Measurements from ENCODE around the gene EPN2.
A peak's percentile ranks its signal among the peaks of the same experiment; 100 is the strongest.

Gene EPN2

DNA sequence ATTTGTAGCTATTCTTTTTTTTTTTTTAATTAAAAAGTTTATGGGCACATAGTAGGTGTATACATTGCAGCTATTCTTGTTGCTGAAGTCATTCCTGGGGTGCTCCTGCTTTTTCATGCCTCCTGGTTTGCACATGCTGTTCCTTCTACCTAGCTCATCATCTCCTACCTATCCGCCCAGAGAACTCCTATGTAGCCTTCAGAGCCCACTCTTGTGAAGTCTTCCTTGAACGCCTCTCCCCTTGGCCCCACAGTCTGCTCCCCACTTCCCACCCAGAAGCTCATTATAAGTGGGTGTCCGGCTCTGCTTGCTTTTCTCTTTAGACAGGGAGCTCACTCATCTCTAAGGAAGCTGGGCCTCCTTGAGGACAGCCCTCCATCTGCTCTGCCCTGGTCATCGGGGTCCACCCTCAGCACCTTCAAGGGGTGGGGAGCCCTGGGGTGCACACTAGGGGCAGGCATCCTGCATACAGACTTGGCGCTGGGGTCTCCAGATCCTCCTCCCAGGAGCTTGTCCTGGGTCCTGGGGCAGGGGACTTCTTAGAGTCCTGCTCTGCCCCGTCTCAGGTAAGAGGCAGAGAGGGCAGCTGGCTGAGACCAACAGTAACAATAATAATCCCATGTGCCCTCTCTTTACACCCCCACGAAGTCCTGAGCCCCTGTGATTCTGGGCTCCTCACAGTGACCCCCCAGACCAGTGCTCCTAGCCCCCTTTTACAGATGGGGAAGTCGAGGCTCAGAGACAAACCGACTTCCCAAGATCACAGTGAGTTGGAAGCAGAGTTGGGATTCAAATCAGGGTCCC lies 128.9 kb downstream of the EPN2 start:
- Histone ChIP-seq H3K27me3 (ENCODE audit: low read depth) (no peaks in the 10 kb centered on the region), H3K4me3 (no peak overlapping the region), H3K36me3 (replicated peaks) (no peaks in the 10 kb centered on the region), H3K4me1 (peaks cover 12% of the 10 kb centered on the region), H3K9me3 (no peaks in the 10 kb centered on the region; the same call in 1 of the 2 replicates)
- in situ Hi-C loops (cut with MboI; ENCODE audit: low sequenced_read_pairs), result no loop called here
- DNase-seq (ENCODE audit: low spot score in 2 of 2), result no peak

DNA sequence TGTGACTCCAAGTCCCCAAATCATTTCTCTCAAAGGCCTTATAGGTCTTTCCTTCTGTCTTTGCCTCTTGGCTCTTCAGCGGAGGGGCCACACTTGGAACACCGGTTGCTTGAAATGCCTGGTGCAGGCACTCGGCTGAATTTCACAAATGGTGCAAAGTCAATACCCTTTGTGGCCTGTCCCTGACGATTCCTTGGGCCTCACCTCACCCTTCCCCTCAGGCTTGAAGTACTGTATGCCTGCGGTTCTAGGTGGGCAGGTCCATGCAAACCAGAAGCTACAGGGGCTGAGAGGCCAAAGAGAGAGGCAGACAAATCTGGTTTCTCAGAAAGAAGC lies 129.4 kb downstream of the EPN2 start:
- DNase-seq (ENCODE audit: low spot score in 2 of 2), result no peak
- Histone ChIP-seq H3K4me1 (peaks cover 7% of the 10 kb centered on the region), H3K9me3 (no peaks in the 10 kb centered on the region; the same call in 1 of the 2 replicates), H3K36me3 (replicated peaks) (no peaks in the 10 kb centered on the region), H3K27me3 (ENCODE audit: low read depth) (no peaks in the 10 kb centered on the region), H3K4me3 (no peak overlapping the region)
- in situ Hi-C loops (cut with MboI; ENCODE audit: low sequenced_read_pairs), result no loop called here

DNA sequence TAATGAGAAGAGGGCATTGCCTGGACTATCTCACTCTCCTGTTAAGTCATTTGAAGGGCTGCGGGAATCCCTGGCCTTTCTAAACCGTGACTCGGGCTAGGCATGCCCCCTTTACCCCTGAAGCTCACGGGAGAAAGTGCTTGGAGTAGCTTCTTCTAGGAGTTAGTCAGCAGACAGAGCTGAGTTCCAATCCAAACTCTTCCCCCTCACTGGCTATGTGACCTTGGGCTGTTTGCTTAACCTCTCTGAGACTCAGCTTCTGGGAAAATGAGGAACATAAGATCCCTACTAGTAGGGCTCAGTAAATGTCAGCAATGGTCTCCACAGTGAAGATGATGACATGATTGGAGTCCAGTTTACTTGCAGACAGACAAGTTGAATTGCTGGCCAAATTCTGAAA lies 131.1 kb downstream of the EPN2 start:
- in situ Hi-C loops (cut with MboI; ENCODE audit: low sequenced_read_pairs), result no loop called here
- Histone ChIP-seq H3K27me3 (ENCODE audit: low read depth) (no peaks in the 10 kb centered on the region), H3K36me3 (replicated peaks) (no peaks in the 10 kb centered on the region), H3K9me3 (no peaks in the 10 kb centered on the region), H3K4me1 (peaks cover under 1% of the 10 kb centered on the region; the same call in 1 of the 2 replicates), H3K4me3 (no peak overlapping the region)
- DNase-seq (ENCODE audit: low spot score in 2 of 2), result no peak

DNA sequence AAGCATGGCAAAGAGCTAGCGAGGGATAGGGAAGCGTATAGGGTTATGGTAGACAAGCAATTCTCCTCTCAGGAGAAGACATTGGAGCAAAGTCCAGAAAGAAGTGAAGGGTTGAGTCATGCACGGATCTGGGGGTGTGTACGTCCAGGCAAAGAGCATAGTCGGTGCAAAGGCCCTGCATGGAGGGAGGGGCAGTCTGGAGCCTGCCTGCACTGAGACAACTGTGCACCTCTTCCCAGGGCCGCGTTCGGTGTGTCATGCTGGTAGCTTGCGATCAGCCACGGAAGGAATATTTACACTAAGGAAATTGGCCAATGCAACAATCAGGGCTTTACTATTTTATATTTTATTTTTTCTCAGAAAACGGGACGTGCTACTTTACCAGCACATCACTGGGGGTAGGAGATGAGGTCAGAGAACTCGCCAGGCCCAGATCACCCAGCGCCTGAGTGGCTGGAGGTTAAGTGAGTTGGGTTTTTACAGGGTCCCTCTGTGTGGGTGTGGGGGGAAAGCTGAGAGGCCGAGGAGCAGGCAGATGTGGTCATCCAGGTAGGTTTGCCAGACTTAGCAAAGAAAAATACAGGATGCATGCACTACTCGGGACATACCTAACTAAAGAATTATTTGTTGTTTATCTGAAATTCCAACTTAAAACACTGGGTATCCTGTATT lies 132.1 kb downstream of the EPN2 start:
- Histone ChIP-seq H3K4me1 (no peaks in the 10 kb centered on the region), H3K27me3 (ENCODE audit: low read depth) (no peaks in the 10 kb centered on the region), H3K9me3 (no peaks in the 10 kb centered on the region), H3K36me3 (replicated peaks) (no peaks in the 10 kb centered on the region), H3K4me3 (no peak overlapping the region)
- DNase-seq (ENCODE audit: low spot score in 2 of 2), result no peak
- in situ Hi-C loops (cut with MboI; ENCODE audit: low sequenced_read_pairs), result no loop called here

DNA sequence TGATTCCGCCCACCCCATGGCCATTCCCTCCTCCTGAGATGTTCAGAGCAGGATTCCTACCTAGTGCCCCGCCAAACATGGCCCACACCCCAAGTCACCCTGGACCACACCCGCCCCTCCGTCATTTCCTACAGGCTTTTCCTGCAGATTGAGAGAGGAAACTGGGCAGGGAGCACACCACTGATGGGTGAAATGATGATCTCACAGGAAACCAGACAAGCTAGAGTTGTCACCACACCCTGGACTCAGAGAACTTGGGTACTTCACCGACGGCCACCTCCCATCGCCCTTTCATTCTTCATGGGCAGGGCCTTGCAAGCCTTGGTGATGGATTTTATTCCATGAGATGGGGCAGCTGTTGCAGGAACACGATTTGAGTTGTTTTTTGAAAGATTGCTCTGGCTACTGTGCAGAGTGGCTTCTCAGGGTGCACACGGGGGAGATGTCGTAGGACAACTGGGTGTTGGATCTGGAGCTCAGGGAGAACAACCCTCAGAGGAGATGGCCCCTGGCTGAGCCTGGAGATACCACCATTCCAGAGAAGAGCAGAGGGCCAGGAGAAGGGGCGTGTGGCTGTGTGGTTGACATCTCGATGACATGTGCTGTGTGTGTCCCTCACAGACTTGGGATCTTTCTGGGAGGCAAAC lies 132.8 kb downstream of the EPN2 start:
- Histone ChIP-seq H3K27me3 (ENCODE audit: low read depth) (no peaks in the 10 kb centered on the region), H3K9me3 (no peaks in the 10 kb centered on the region), H3K36me3 (replicated peaks) (no peaks in the 10 kb centered on the region), H3K4me3 (no peak overlapping the region), H3K4me1 (no peaks in the 10 kb centered on the region)
- in situ Hi-C loops (cut with MboI; ENCODE audit: low sequenced_read_pairs), result no loop called here
- DNase-seq (ENCODE audit: low spot score in 2 of 2), result no peak

DNA sequence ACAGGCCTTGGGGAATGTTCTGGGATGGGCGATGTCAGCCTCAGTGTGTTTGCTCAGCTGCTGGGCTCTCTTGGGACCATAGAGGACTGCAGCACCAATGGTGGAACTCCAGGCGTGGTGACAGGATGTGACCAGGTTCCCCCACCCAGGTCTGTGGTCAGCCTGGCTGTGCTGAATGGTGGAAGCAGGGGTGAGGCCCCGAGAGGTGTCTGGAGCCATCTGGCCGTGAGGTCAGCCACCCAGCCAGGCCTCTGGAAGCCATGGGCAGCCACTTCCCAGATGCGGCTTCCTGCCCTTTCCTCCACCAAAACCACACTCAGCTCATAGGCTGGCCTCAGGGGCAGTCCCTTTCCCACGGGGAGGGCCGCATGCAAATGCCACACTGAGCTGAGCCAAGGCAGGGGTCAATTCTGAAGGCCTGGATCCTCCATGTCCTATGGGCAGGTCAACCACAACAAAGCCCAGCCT lies 133.4 kb downstream of the EPN2 start:
- Histone ChIP-seq H3K4me3 (no peak overlapping the region), H3K36me3 (replicated peaks) (no peaks in the 10 kb centered on the region), H3K27me3 (ENCODE audit: low read depth) (no peaks in the 10 kb centered on the region), H3K4me1 (no peaks in the 10 kb centered on the region), H3K9me3 (no peaks in the 10 kb centered on the region)
- in situ Hi-C loops (cut with MboI; ENCODE audit: low sequenced_read_pairs), result no loop called here
- no peak for DNase-seq (ENCODE audit: low spot score in 2 of 2)

DNA sequence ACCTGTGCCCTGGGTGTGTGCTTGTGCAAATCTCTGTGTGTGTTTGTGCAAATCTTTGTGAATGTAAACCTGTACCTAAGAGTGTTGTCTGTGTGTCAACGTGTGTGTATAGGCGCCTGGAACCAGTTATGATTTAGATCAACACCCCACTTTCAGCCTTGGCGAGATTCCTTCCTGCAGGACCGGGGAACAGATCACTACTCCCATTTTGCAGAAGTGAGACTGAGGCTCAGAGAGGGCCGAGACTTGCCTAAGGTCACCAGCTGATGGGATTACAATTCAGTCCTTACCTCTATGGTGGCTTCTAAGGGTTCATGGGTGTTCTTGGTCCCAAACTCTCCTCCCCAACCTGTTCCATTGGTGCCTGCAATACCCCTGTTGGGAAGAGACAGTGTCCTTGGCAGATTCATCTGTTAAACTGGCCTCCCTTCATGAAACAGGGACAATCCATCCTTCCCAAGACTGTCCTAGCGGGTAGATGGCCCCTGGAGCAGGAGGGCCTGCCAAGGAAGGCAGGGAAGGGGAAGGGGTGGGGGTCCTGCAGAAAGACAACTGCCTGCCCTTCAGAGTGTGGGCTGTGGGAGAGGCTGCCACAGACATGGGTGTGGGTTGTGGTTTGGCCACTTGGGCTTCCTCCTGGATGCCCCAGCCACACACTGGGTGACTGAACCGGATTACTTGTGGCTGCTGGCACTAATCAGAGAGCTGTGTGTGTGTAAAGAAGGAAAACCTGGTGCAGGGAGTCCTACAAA lies 134.3 kb downstream of the EPN2 start:
- no peaks in the 10 kb centered on the region for H3K27me3 ChIP-seq (ENCODE audit: low read depth)

DNA sequence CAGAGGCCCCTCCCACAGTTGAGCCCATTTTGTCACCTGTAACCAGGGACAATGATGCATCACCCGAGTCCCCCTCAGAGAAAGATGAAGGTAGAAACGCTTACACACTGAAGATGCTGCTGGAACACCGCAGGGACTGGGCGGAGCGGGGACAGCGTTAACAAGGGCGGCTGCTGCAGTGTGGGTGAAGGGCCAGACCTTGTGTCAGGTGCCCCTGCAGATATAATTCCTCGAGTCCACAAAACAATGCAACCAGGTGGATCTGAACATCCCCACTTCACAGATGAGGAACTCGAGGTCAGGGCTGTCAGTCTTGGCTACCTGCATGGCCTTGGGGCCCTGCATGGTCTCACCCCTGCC lies 134.8 kb downstream of the EPN2 start:
- Histone ChIP-seq H3K4me1 (peaks cover 3% of the 10 kb centered on the region; the same call in 1 of the 2 replicates), H3K36me3 (replicated peaks) (no peaks in the 10 kb centered on the region), H3K4me3 (no peak overlapping the region), H3K9me3 (no peaks in the 10 kb centered on the region), H3K27me3 (ENCODE audit: low read depth) (no peaks in the 10 kb centered on the region)
- DNase-seq (ENCODE audit: low spot score in 2 of 2), result no peak
- in situ Hi-C loops (cut with MboI; ENCODE audit: low sequenced_read_pairs), result no loop called here

More for the DNA sequence above, 134.3 kb downstream of the EPN2 start:
- Histone ChIP-seq H3K36me3 (replicated peaks) (no peaks in the 10 kb centered on the region), H3K4me3 (no peak overlapping the region), H3K4me1 (no peaks in the 10 kb centered on the region), H3K9me3 (no peaks in the 10 kb centered on the region)
- DNase-seq (ENCODE audit: low spot score in 2 of 2), result no peak
- in situ Hi-C loops (cut with MboI; ENCODE audit: low sequenced_read_pairs), result no loop called here

DNA sequence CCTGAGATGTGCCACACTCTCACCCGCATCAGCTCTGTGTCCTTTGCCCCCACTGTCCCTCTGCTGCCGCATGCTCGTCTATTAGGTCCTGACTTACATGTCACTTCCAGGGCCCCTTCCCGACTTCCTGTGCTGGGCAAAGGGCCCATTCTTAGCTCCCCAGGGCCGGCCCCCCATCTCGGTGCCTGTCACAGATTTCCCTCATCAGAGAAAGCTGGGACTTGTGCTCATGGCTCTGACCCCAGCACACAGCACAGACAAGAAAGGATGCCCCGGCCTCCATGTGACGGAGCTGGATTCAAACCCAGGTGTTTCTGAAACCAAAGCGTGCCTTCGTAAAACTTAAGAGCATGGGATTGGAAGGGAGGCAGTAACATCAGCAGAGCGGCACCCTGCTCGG lies 135.3 kb downstream of the EPN2 start:
- H3K4me3 ChIP-seq, result no peak overlapping the region
- DNase-seq (ENCODE audit: low spot score in 2 of 2), result no peak
- H3K27me3 ChIP-seq (ENCODE audit: low read depth), result no peaks in the 10 kb centered on the region
- no peaks in the 10 kb centered on the region for H3K36me3 ChIP-seq (replicated peaks)
- peaks cover 5% of the 10 kb centered on the region; the same call in 1 of the 2 replicates for H3K4me1 ChIP-seq
- H3K9me3 ChIP-seq, result no peaks in the 10 kb centered on the region
- in situ Hi-C loops (cut with MboI; ENCODE audit: low sequenced_read_pairs), result no loop called here

DNA sequence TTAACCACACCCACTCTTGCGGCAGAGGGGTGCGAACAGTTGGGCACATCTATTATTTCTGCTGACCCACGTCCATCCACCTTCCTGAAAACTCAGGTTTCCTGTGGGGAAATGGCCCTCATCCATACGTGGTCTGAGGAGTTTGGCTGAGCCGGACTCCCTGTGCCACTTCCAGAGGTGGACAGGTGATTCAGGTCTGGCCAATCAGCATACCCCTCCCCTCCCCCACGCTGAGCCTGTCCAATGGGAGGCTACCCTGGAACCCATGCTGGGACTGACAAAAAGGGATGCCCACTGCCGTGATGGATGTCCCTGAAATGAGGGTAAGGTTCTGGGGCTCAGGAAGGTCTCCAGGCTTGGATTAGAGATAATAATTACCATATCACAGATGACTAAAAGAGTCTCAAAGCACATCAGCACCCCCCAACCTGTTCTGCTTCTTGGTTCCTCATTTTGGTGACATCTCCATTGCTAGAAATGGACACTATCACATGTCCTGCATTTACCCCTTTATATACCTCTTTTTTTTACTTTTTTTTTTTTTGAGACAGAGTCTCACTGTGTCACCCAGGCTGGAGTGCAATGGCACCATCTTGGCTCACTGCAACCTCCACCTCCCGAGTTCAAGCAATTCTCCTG lies 135.8 kb downstream of the EPN2 start:
- no peaks in the 10 kb centered on the region for H3K9me3 ChIP-seq
- H3K36me3 ChIP-seq (replicated peaks), result no peaks in the 10 kb centered on the region
- H3K4me3 ChIP-seq, result no peak overlapping the region
- DNase-seq (ENCODE audit: low spot score in 2 of 2), result no peak
- H3K4me1 ChIP-seq, result peaks cover 5% of the 10 kb centered on the region; the same call in 1 of the 2 replicates
- in situ Hi-C loops (cut with MboI; ENCODE audit: low sequenced_read_pairs), result no loop called here
- no peaks in the 10 kb centered on the region for H3K27me3 ChIP-seq (ENCODE audit: low read depth)

DNA sequence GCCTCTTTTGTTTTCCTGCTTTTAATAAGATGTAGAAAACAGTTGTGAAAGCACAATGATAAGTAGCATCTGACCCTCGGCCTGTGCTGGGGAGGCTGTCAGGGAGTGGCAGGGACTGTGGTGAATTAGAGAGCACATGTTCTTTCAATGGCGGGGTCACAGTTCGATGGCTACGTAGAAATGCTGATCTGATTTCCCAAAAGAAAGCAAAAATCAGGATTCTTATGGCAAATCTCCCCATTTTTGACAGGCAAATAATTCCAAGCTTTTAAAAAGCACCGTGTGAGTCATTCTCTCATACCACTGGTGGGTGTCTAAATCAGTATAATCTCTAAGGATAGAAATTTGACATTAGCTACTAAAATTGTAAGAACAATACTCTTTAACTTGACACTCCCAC lies 137.0 kb downstream of the EPN2 start:
- Histone ChIP-seq H3K36me3 (replicated peaks) (peaks cover under 1% of the 10 kb centered on the region), H3K4me3 (no peak overlapping the region), H3K9me3 (no peaks in the 10 kb centered on the region), H3K27me3 (ENCODE audit: low read depth) (no peaks in the 10 kb centered on the region), H3K4me1 (peaks cover 8% of the 10 kb centered on the region; the same call in 1 of the 2 replicates)
- in situ Hi-C loops (cut with MboI; ENCODE audit: low sequenced_read_pairs), result no loop called here
- no peak for DNase-seq (ENCODE audit: low spot score in 2 of 2)

DNA sequence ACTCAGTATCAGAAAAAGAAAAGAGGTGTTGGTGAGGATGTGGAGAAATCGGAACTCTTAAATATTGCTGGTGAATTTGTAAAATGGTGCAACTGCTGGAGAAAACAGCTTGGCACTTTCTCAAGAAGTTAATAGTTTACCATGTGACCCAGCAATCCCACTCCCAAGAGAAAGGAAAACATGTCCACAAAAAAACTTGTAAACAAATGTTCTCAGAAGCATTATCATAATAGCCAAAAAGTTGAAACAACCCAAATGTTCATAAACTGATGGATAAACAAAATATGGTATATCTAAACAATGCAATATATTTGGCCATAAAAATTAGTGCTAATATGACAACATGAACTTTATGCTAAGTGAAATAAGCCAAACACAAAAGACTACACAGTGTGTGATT lies 138.6 kb downstream of the EPN2 start:
- Histone ChIP-seq H3K4me1 (peaks cover 11% of the 10 kb centered on the region; the same call in 1 of the 2 replicates), H3K9me3 (no peaks in the 10 kb centered on the region), H3K27me3 (ENCODE audit: low read depth) (no peaks in the 10 kb centered on the region), H3K36me3 (replicated peaks) (peaks cover 16% of the 10 kb centered on the region), H3K4me3 (no peak overlapping the region)
- in situ Hi-C loops (cut with MboI; ENCODE audit: low sequenced_read_pairs), result no loop called here
- no peak for DNase-seq (ENCODE audit: low spot score in 2 of 2)

DNA sequence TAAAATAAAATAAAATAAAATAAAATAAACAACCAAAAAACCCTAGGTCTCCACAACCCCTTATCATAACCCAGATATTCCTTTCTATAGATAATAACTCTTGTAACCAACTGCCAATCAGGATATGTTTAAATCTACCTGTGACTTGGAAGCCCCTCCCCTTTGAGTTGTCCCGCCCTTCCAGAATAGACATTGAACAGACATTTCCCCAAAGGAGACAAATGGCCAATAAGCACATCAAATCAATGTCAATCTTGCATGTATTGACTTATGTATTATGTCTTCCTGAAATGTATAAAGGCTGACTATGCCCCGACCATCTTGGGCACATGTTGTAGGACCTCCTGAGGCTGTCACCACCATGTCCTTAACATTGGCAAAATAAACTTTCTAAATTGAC lies 139.6 kb downstream of the EPN2 start:
- H3K36me3 ChIP-seq (replicated peaks), result peaks cover 21% of the 10 kb centered on the region
- in situ Hi-C loops (cut with MboI; ENCODE audit: low sequenced_read_pairs), result no loop called here
- H3K4me3 ChIP-seq, result peak overlapping the region; percentile 55
- peaks cover 11% of the 10 kb centered on the region; the same call in 1 of the 2 replicates for H3K4me1 ChIP-seq
- H3K27me3 ChIP-seq (ENCODE audit: low read depth), result no peaks in the 10 kb centered on the region
- DNase-seq (ENCODE audit: low spot score in 2 of 2), result no peak
- no peaks in the 10 kb centered on the region for H3K9me3 ChIP-seq

All from HAP-1 (cell line).